HG03095 (cell line): Measurements from ENCODE around the gene FANCL.
"Not testable (repeated sequence)": the region's sequence is repeated elsewhere in the genome, so short reads cannot be mapped to it uniquely, and the experiment has no call there.

Source experiments
- ATAC-seq: cut with Tn5 transposase; IDR thresholded peaks from one replicate; pipeline ENCODE4 v1.9.1; 2021; ENCODE audit warnings: moderate library complexity; ENCODE audit not compliant: unreplicated experiment

The FANCL gene

GRCh38 chr2:58240670-58241545 lies at the start of gene FANCL:
TSS of gene FANCL (minus strand) at chr2:58241325. CDS start at chr2:58241313, 12 bp downstream.
- peak; percentile 76 for ATAC-seq

- no peak for ATAC-seq
These were observed 47.9 kb upstream of the FANCL start for GRCh38 chr2:58289029-58289428.

GRCh38 chr2:58283931-58284330 lies 42.8 kb upstream of the FANCL start:
- ATAC-seq = no peak

- ATAC-seq = not testable (repeated sequence)
These were observed 34.0 kb upstream of the FANCL start for GRCh38 chr2:58275144-58275543.

GRCh38 chr2:58271826-58272225 lies 30.7 kb upstream of the FANCL start:
- ATAC-seq = no peak

- no peak for ATAC-seq
These were observed 27.6 kb upstream of the FANCL start for GRCh38 chr2:58268685-58269084.

- no peak for ATAC-seq
These were observed 25.1 kb upstream of the FANCL start for GRCh38 chr2:58266211-58266610.

GRCh38 chr2:58261209-58261608 lies 20.1 kb upstream of the FANCL start:
- ATAC-seq = no peak

- ATAC-seq = peak; percentile 83
These were observed 17.3 kb upstream of the FANCL start for GRCh38 chr2:58258456-58258855.

- ATAC-seq = not testable (repeated sequence)
These were observed 10.4 kb upstream of the FANCL start for GRCh38 chr2:58251331-58252201.

GRCh38 chr2:58241546-58241864 lies 380 bp upstream of the FANCL start:
- ATAC-seq = no peak

- ATAC-seq = no peak
These were observed 1.7 kb downstream of the FANCL start for GRCh38 chr2:58239243-58239925.

- no peak for ATAC-seq
These were observed 3.4 kb downstream of the FANCL start for GRCh38 chr2:58237741-58238140.

- ATAC-seq = no peak
These were observed 5.1 kb downstream of the FANCL start for GRCh38 chr2:58235984-58236383.

- no peak for ATAC-seq
These were observed 6.0 kb downstream of the FANCL start for GRCh38 chr2:58235170-58235569.

GRCh38 chr2:58228299-58228698 lies 12.8 kb downstream of the FANCL start:
- no peak for ATAC-seq

GRCh38 chr2:58227171-58227917 lies 13.8 kb downstream of the FANCL start:
- no peak for ATAC-seq

- ATAC-seq = no peak
These were observed 19.2 kb downstream of the FANCL start for GRCh38 chr2:58221909-58222308.

- ATAC-seq = no peak
These were observed 25.7 kb downstream of the FANCL start for GRCh38 chr2:58215429-58215828.

GRCh38 chr2:58210951-58211568 lies 30.1 kb downstream of the FANCL start:
- not testable (repeated sequence) for ATAC-seq
